Lung (tissue), 12 donors: ENCODE measurements around the gene COL17A1. TPM values are rescaled to one million over a fixed set of nuclear protein-coding genes. Genes with fewer than 3 reads are reported as not detected.

ENCODE experiments used
- ATAC-seq: fragments of 200-7000 bp; cut with Tn5 transposase; one replicate; pipeline ENCODE4 v1.9.1; 2020; ENCODE audit warnings: moderate number of reproducible peaks; ENCODE audit not compliant: insufficient read depth, low FRiP score
- DNase-seq, 3 donors: peaks; one replicate each; pipeline ENCODE4 v3.0.0-alpha.2; 2013 to 2017
- H3K27ac ChIP-seq, 2 donors: one replicate each; pipeline ENCODE4 v1.5.1; 2013; ENCODE audit warnings: mild to moderate bottlenecking in 2 of 2, moderate library complexity in 2 of 2, control low read depth in 1 of 2, inconsistent platforms in 1 of 2, low read depth in 1 of 2, low read length in 1 of 2
- H3K27me3 ChIP-seq, 3 donors: one replicate each; pipeline ENCODE4 v1.5.1; 2013; ENCODE audit warnings: low read length in 2 of 3; ENCODE audit not compliant: control insufficient read depth in 3 of 3, insufficient read depth in 3 of 3
- H3K36me3 ChIP-seq, 4 donors: one replicate each; pipeline ENCODE4 v1.5.1; 2013; ENCODE audit warnings: low read length in 4 of 4, mild to moderate bottlenecking in 1 of 4, moderate library complexity in 1 of 4; ENCODE audit not compliant: control insufficient read depth in 4 of 4, insufficient read depth in 4 of 4
- H3K4me1 ChIP-seq, 5 donors: one replicate each; pipeline ENCODE4 v1.5.1; 2013; ENCODE audit warnings: low read length in 5 of 5, mild to moderate bottlenecking in 2 of 5, moderate library complexity in 1 of 5; ENCODE audit not compliant: control insufficient read depth in 5 of 5, insufficient read depth in 5 of 5
- H3K4me3 ChIP-seq: one replicate; pipeline ENCODE4 v1.5.1; 2013; ENCODE audit warnings: mild to moderate bottlenecking, control low read depth, moderate library complexity
- H3K9ac ChIP-seq, 2 donors: one replicate each; pipeline ENCODE4 v1.5.1; 2013; ENCODE audit warnings: low read length in 2 of 2, control low read depth in 1 of 2; ENCODE audit not compliant: insufficient read depth in 1 of 2
- H3K9me3 ChIP-seq, 4 donors: one replicate each; pipeline ENCODE4 v1.5.1; 2013; ENCODE audit warnings: low read length in 3 of 4, mild to moderate bottlenecking in 1 of 4, moderate library complexity in 1 of 4; ENCODE audit not compliant: control insufficient read depth in 4 of 4, insufficient read depth in 3 of 4
- WGBS, 2 donors: extraction: QIAGEN DNeasy Blood & Tissue Kit; methylation state at CpG; one replicate each; pipeline ENCODE4 v1.1.7; 2013; 5-methylcytosine and 5-hydroxymethylcytosine counted together
- polyA plus RNA-seq, 2 donors: library from polyadenylated mRNA; stranded (reverse); fragments of 200-250 nt; gene quantifications; one replicate each; pipeline ENCODE4 v1.2.1, GENCODE V29; 2013
- total RNA-seq, 2 donors: library from RNA; depleted of rRNA in 1 of 2; stranded (reverse); fragments of >200 nt in 1 of 2; gene quantifications; one replicate each; pipeline ENCODE4 v1.2.1, GENCODE V29; 2014 to 2021
- TF ChIP-seq, protein P1 (sequence below): IDR thresholded peaks from 2 replicates; pipeline ENCODE4 v1.5.1; 2012; ENCODE audit warnings: mild to moderate bottlenecking; ENCODE audit errors: control extremely low read depth, extremely low read depth
- donor health status: control.
- donor health status: control.
- donor health status: Bipolar disorder and iron deficiency.
- donor health status: healthy.
- donor health status: DM: yes; HTN: yes; CAD: no.

Gene COL17A1
- total and polyA plus RNA-seq, 4 donors, result 0.92 to 2.5 (median 2.2) TPM

DNA sequence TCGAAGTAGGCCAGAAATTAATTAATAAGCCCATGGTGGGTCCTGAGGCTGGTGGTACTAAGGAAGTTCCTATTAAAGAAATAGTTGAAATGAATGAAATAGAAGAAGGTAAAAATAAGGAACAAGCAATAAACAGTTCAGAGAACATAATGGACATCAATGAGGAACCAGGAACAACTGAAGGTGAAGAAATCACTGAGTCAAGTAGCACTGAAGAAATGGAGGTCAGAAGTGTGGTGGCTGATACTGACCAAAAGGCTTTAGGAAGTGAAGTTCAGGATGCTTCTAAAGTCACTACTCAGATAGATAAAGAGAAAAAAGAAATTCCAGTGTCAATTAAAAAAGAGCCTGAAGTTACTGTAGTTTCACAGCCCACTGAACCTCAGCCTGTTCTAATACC is 82.8 kb downstream of the COL17A1 start:
- no peak overlapping the region for H3K27ac ChIP-seq
- TF ChIP-seq, protein P1, sequence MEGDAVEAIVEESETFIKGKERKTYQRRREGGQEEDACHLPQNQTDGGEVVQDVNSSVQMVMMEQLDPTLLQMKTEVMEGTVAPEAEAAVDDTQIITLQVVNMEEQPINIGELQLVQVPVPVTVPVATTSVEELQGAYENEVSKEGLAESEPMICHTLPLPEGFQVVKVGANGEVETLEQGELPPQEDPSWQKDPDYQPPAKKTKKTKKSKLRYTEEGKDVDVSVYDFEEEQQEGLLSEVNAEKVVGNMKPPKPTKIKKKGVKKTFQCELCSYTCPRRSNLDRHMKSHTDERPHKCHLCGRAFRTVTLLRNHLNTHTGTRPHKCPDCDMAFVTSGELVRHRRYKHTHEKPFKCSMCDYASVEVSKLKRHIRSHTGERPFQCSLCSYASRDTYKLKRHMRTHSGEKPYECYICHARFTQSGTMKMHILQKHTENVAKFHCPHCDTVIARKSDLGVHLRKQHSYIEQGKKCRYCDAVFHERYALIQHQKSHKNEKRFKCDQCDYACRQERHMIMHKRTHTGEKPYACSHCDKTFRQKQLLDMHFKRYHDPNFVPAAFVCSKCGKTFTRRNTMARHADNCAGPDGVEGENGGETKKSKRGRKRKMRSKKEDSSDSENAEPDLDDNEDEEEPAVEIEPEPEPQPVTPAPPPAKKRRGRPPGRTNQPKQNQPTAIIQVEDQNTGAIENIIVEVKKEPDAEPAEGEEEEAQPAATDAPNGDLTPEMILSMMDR, result no peak
- no peak for DNase-seq
- no peak overlapping the region for H3K9ac ChIP-seq
- no peaks in the 10 kb centered on the region for H3K27me3 ChIP-seq
- ATAC-seq, result no peak
- H3K36me3 ChIP-seq, result peaks cover 11 to 35% (median 30%) of the 10 kb centered on the region in 4 donors
- no peaks in the 10 kb centered on the region for H3K9me3 ChIP-seq
- WGBS, 2 donors, result 96 to 97% methylated on average over 1 of the region's 1 CpG
- no peak overlapping the region for H3K4me3 ChIP-seq
- H3K4me1 ChIP-seq, result no peaks in the 10 kb centered on the region

- H3K9ac ChIP-seq, result no peak overlapping the region
- ATAC-seq (no peak), DNase-seq (no peak)
- H3K27ac ChIP-seq, result no peak overlapping the region
- no peaks in the 10 kb centered on the region for H3K9me3 ChIP-seq
- H3K4me3 ChIP-seq, result no peak overlapping the region
- no peaks in the 10 kb centered on the region for H3K4me1 ChIP-seq
- H3K36me3 ChIP-seq, result peaks cover 10 to 37% (median 30%) of the 10 kb centered on the region in 4 donors
- TF ChIP-seq, protein P1, result no peak
- no peaks in the 10 kb centered on the region for H3K27me3 ChIP-seq
- 98 to 99% methylated on average over 2 of the region's 2 CpGs for WGBS, 2 donors
These were observed 86.9 kb downstream of the COL17A1 start for GRCh38 chr10:103998805-103999204.

- Histone ChIP-seq H3K27ac (no peak overlapping the region), H3K4me3 (no peak overlapping the region), H3K36me3 (peaks cover 3 to 16% (median 11%) of the 10 kb centered on the region in 4 donors), H3K4me1 (peaks cover 0 to 1% (median 0%) of the 10 kb centered on the region in 5 donors), H3K27me3 (no peaks in the 10 kb centered on the region), H3K9me3 (no peaks in the 10 kb centered on the region), H3K9ac (no peak overlapping the region)
- no peak for DNase-seq
- 91 to 95% methylated on average over 1 of the region's 1 CpG for WGBS, 2 donors
- no peak for ATAC-seq
- TF ChIP-seq, protein P1, result no peak
These were observed 90.5 kb downstream of the COL17A1 start for GRCh38 chr10:103995134-103995533.
